Lower leg skin (tissue), 4 donors: ENCODE data around the gene TXNDC16. TPM values are rescaled to one million over a fixed set of nuclear protein-coding genes. Genes with fewer than 3 reads are reported as not detected.

Source experiments
- DNase-seq, 2 donors: peaks; one replicate each; pipeline ENCODE4 v3.0.0-alpha.2; 2019; ENCODE audit warnings: low spot score in 2 of 2
- H3K4me3 ChIP-seq: fragments of 200-600 bp; sonication (generic); 2 replicates; pipeline ENCODE4 v1.5.1; 2017; ENCODE audit warnings: mild to moderate bottlenecking, low read depth; ENCODE audit not compliant: poor library complexity, severe bottlenecking
- POLR2A ChIP-seq, 2 donors: fragments of 450-650 bp; IDR thresholded peaks; one replicate each; pipeline ENCODE4 v1.6.1; 2016 to 2017; ENCODE audit warnings: antibody characterized with exemption in 2 of 2, mild to moderate bottlenecking in 1 of 2, moderate library complexity in 1 of 2
- WGBS, 2 donors: methylation state at CpG; one replicate each; pipeline ENCODE4 v1.1.5; 2018; 5-methylcytosine and 5-hydroxymethylcytosine counted together
- intact Hi-C: fragments of 100-400 bp; cut with DNase I; formaldehyde crosslinking; loops from one replicate; pipeline ENCODE4 v1.15.0; 2023; ENCODE audit warnings: low total_unique reads
- total RNA-seq, 4 donors: library from RNA; depleted of rRNA; stranded (reverse); fragments of >200 nt; gene quantifications; one replicate each; pipeline ENCODE4 v1.1.0, GENCODE V29; 2016
- TF ChIP-seq, protein P1 (sequence below), 3 donors: fragments of 450-650 bp; IDR thresholded peaks; one replicate each; pipeline ENCODE4 v1.5.1; 2016; ENCODE audit warnings: antibody characterized with exemption in 3 of 3, mild to moderate bottlenecking in 3 of 3, moderate library complexity in 2 of 3

Gene TXNDC16
- total RNA-seq, 4 donors from 2014 or later, result 7.1 to 8.2 (median 8.1) TPM

DNA sequence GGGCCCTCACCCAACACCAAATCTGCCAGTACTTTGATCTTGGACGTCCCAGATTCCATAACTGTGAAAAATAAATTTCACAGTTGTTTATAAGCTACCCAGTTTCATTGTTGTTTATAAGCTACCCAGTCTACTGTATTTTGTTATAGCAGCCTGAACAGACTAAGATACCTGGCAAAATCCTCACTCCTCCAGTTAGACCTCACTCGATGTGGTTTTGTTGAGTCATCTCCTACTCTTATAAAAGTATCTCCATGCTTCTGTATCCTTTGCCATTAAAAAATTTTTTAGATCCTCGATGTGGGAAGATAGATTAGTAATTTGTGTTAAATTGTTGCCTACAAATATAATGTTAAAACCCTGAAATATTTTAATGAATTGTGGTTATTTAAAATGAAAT is 16.0 kb downstream of the TXNDC16 start:
- intact Hi-C loops, result no loop called here
- 91% methylated on average over 3 of the region's 3 CpGs for WGBS, 2 donors
- no peak overlapping the region for H3K4me3 ChIP-seq
- TF ChIP-seq, protein P1, sequence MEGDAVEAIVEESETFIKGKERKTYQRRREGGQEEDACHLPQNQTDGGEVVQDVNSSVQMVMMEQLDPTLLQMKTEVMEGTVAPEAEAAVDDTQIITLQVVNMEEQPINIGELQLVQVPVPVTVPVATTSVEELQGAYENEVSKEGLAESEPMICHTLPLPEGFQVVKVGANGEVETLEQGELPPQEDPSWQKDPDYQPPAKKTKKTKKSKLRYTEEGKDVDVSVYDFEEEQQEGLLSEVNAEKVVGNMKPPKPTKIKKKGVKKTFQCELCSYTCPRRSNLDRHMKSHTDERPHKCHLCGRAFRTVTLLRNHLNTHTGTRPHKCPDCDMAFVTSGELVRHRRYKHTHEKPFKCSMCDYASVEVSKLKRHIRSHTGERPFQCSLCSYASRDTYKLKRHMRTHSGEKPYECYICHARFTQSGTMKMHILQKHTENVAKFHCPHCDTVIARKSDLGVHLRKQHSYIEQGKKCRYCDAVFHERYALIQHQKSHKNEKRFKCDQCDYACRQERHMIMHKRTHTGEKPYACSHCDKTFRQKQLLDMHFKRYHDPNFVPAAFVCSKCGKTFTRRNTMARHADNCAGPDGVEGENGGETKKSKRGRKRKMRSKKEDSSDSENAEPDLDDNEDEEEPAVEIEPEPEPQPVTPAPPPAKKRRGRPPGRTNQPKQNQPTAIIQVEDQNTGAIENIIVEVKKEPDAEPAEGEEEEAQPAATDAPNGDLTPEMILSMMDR (IDR thresholded peaks at IDR 0.05), result no peak
- TF ChIP-seq POLR2A (IDR thresholded peaks at IDR 0.05), result no peak
- DNase-seq, result no peak

- no peak for DNase-seq
- no peak for TF ChIP-seq POLR2A (IDR thresholded peaks at IDR 0.05)
- TF ChIP-seq, protein P1 (IDR thresholded peaks at IDR 0.05), result no peak
- H3K4me3 ChIP-seq, result no peak overlapping the region
- intact Hi-C loops, result no loop called here
Observed at GRCh38 chr14:52531481-52531880, 20.8 kb downstream of the TXNDC16 start.

GRCh38 chr14:52527052-52527451 is 25.3 kb downstream of the TXNDC16 start:
- H3K4me3 ChIP-seq, result no peak overlapping the region
- TF ChIP-seq POLR2A (IDR thresholded peaks at IDR 0.05), result no peak
- TF ChIP-seq, protein P1 (IDR thresholded peaks at IDR 0.05), result no peak
- intact Hi-C loops, result no loop called here
- 89 to 92% methylated on average over 4 of the region's 4 CpGs for WGBS, 2 donors
- DNase-seq, result no peak

GRCh38 chr14:52522581-52523345 is 29.5 kb downstream of the TXNDC16 start:
- no peak for DNase-seq
- no peak for TF ChIP-seq POLR2A (IDR thresholded peaks at IDR 0.05)
- TF ChIP-seq, protein P1 (IDR thresholded peaks at IDR 0.05), result no peak
- H3K4me3 ChIP-seq, result no peak overlapping the region
- intact Hi-C loops, result no loop called here

GRCh38 chr14:52522033-52522432 is 30.3 kb downstream of the TXNDC16 start:
- TF ChIP-seq, protein P1 (IDR thresholded peaks at IDR 0.05), result no peak
- no peak for TF ChIP-seq POLR2A (IDR thresholded peaks at IDR 0.05)
- 47 to 63% methylated on average over 1 of the region's 1 CpG for WGBS, 2 donors
- H3K4me3 ChIP-seq, result no peak overlapping the region
- intact Hi-C loops, result no loop called here
- no peak for DNase-seq
